ENCODE data around the gene PHC2. TPM values are rescaled to one million over a fixed set of nuclear protein-coding genes. Genes with fewer than 3 reads are reported as not detected.

Gene PHC2
- total and polyA plus RNA-seq, 2 of the 13 experiments (the other 11 are each of a cell fraction or from before 2014, with no cell fraction given) = 52.5 to 84.9 TPM

DNA sequence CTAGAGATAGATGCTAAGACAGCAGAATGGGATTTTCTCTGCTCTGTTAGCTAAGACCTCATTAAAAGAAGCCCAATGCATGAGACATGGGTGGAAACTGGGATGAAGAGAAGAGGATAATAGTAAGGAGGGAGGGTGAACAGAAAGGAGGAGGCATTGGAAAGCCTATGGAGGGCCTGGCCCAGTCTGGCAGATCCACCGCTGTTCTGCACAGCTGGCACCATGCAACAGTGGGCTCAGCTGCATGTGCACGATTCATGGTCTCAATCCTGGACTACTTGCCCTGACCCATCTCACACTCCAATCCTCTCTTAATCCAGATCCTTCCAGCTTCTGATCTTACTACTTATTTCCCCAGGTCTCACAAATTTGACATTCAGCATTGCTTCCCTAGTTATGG is 2.2 kb downstream of the PHC2 start:
- FAIRE-seq (no peak), ATAC-seq (no peak), DNase-seq (ENCODE audit: low spot score) (no peak)
- no peaks in the 10 kb centered on the region for H3K36me3 ChIP-seq (replicated peaks in 1 of 2; ENCODE audit: control insufficient read depth in 1 of 2, insufficient read depth in 2 of 2, low read length in 2 of 2)
- BruUV-seq (replicated peaks) = no TSS peak
- WGBS (ENCODE audit: low lambda C conversion rate) = 81% methylated on average over 2 of the region's 2 CpGs
- H3K9me3 ChIP-seq (ENCODE audit: low read length) = no peaks in the 10 kb centered on the region
- no peak overlapping the region for H2AFZ ChIP-seq (ENCODE audit: low read length)
- H3K4me2 ChIP-seq (ENCODE audit: low read depth, low read length) = no peak overlapping the region
- no peaks in the 10 kb centered on the region for H4K20me1 ChIP-seq (ENCODE audit: insufficient read depth, low read length)
- no peak overlapping the region for H3K27ac ChIP-seq (ENCODE audit: extremely low read length, insufficient read depth, low read length)
- H3K27me3 ChIP-seq (ENCODE audit: control insufficient read depth in 1 of 2, insufficient read depth in 2 of 2, low read length in 2 of 2) = peaks cover 0 to 28% of the 10 kb centered on the region in 2 experiments; a peak in 2 of 5 replicates
- TF ChIP-seq ZNF17 (CRISPR knock-in tag; IDR thresholded peaks at IDR 0.05) (no peak), ZMYM3 (CRISPR knock-in tag; IDR thresholded peaks at IDR 0.05) (no peak), TRIM24 (CRISPR knock-in tag; IDR thresholded peaks at IDR 0.05) (no peak), ADNP (CRISPR knock-in tag; IDR thresholded peaks at IDR 0.05) (no peak), ETV6 (CRISPR knock-in tag; conservative IDR thresholded peaks at IDR 0.05) (no peak)
- TF ChIP-seq, protein P1, sequence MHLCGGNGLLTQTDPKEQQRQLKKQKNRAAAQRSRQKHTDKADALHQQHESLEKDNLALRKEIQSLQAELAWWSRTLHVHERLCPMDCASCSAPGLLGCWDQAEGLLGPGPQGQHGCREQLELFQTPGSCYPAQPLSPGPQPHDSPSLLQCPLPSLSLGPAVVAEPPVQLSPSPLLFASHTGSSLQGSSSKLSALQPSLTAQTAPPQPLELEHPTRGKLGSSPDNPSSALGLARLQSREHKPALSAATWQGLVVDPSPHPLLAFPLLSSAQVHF (CRISPR knock-in tag; IDR thresholded peaks at IDR 0.05) = no peak
- intact Hi-C loops (cut with micrococcal nuclease; ENCODE audit: unreplicated experiment) (no loop called here), in situ Hi-C loops (cut with HindIII; ENCODE audit: extremely low pct_ligation_motif_present, low pct_unique_long_range_greater_than_20kb) (no loop called here)
- H3K4me3 ChIP-seq (replicated peaks in 1 of 3; ENCODE audit: insufficient read depth in 1 of 3, low read depth in 2 of 3, low read length in 3 of 3) = no peak overlapping the region
- ChIA-PET POLR2A (no interaction called here), CTCF (ENCODE audit: low intra/inter-chr PET ratio, low total read pairs) (no interaction called here)
- peaks cover 17% of the 10 kb centered on the region for H3K4me1 ChIP-seq (ENCODE audit: insufficient read depth, low read length)
- no peaks in the 10 kb centered on the region for H3K79me2 ChIP-seq (ENCODE audit: insufficient read depth, low read length)
- H3K9ac ChIP-seq (ENCODE audit: insufficient read depth, low read depth, low read length) = no peak overlapping the region

- H4K20me1 ChIP-seq (ENCODE audit: insufficient read depth, low read length) = no peaks in the 10 kb centered on the region
- no peak overlapping the region for H3K4me3 ChIP-seq (replicated peaks in 1 of 3; ENCODE audit: insufficient read depth in 1 of 3, low read depth in 2 of 3, low read length in 3 of 3)
- no peak for ATAC-seq
- no peak overlapping the region for H3K27ac ChIP-seq (ENCODE audit: extremely low read length, insufficient read depth, low read length)
- no peaks in the 10 kb centered on the region for H3K79me2 ChIP-seq (ENCODE audit: insufficient read depth, low read length)
- H3K27me3 ChIP-seq (ENCODE audit: control insufficient read depth in 1 of 2, insufficient read depth in 2 of 2, low read length in 2 of 2) = peaks cover 0 to 28% of the 10 kb centered on the region in 2 experiments; a peak in 2 of 5 replicates
- ChIA-PET POLR2A (no interaction called here), CTCF (ENCODE audit: low intra/inter-chr PET ratio, low total read pairs) (no interaction called here)
- no peak for TF ChIP-seq SMAD3 (CRISPR knock-in tag; IDR thresholded peaks at IDR 0.05)
- TF ChIP-seq SMARCE1 (IDR thresholded peaks at IDR 0.05; ENCODE audit: borderline replicate concordance) = no peak
- no peak for TF ChIP-seq RBM22 (optimal IDR thresholded peaks at IDR 0.05; ENCODE audit: low read length)
- TF ChIP-seq ZIK1 (CRISPR knock-in tag; IDR thresholded peaks at IDR 0.05; ENCODE audit: borderline replicate concordance, low read depth) = no peak
- no peak for TF ChIP-seq CHD2 (IDR thresholded peaks at IDR 0.05; ENCODE audit: low read depth, low read length)
- TF ChIP-seq ZNF878 (CRISPR knock-in tag; IDR thresholded peaks at IDR 0.05) = no peak
- no peak overlapping the region for H2AFZ ChIP-seq (ENCODE audit: low read length)
- DNase-seq (ENCODE audit: low spot score) = no peak
- intact Hi-C loops (cut with micrococcal nuclease; ENCODE audit: unreplicated experiment) = no loop called here
- H3K36me3 ChIP-seq (replicated peaks in 1 of 2; ENCODE audit: control insufficient read depth in 1 of 2, insufficient read depth in 2 of 2, low read length in 2 of 2) = no peaks in the 10 kb centered on the region
- no peak overlapping the region for H3K4me2 ChIP-seq (ENCODE audit: low read depth, low read length)
- 14% methylated on average over 3 of the region's 3 CpGs for WGBS (ENCODE audit: low lambda C conversion rate)
- H3K9ac ChIP-seq (ENCODE audit: insufficient read depth, low read depth, low read length) = no peak overlapping the region
- H3K9me3 ChIP-seq (ENCODE audit: low read length) = no peaks in the 10 kb centered on the region
- no TSS peak for BruUV-seq (replicated peaks)
- H3K4me1 ChIP-seq (ENCODE audit: insufficient read depth, low read length) = peaks cover 12% of the 10 kb centered on the region
- in situ Hi-C loops (cut with HindIII; ENCODE audit: extremely low pct_ligation_motif_present, low pct_unique_long_range_greater_than_20kb) = no loop called here
- FAIRE-seq = no peak
Observed at GRCh38 chr1:33426916-33427315, 4.0 kb downstream of the PHC2 start.

Data from HepG2 (cell line).